HG02973 (cell line): Measurements from ENCODE around the gene BSPRY.
A peak's percentile ranks its signal among the peaks of the same experiment; 100 is the strongest.
"Not testable (repeated sequence)": the region's sequence is repeated elsewhere in the genome, so short reads cannot be mapped to it uniquely, and the experiment has no call there.

Experiments used
- ATAC-seq: cut with Tn5 transposase; IDR thresholded peaks from one replicate; pipeline ENCODE4 v1.9.1; 2021; ENCODE audit warnings: moderate library complexity; ENCODE audit not compliant: unreplicated experiment

The BSPRY gene

GRCh38 chr9:113390192-113390960, 41.0 kb downstream of the BSPRY start:
- no peak for ATAC-seq

- no peak for ATAC-seq
Observed at GRCh38 chr9:113391917-113392316, 42.6 kb downstream of the BSPRY start.

- ATAC-seq = no peak
Observed at GRCh38 chr9:113393281-113393680, 43.9 kb downstream of the BSPRY start.

- ATAC-seq = no peak
Observed at GRCh38 chr9:113395000-113395861, 45.9 kb downstream of the BSPRY start.

- no peak for ATAC-seq
Observed at GRCh38 chr9:113397203-113397631, 47.9 kb downstream of the BSPRY start.

GRCh38 chr9:113398796-113399195, 49.5 kb downstream of the BSPRY start:
- no peak for ATAC-seq

- no peak for ATAC-seq
Observed at GRCh38 chr9:113399646-113400200, 50.4 kb downstream of the BSPRY start.

GRCh38 chr9:113401027-113401792, 51.9 kb downstream of the BSPRY start, which contains the start of gene ALAD:
ALAD (minus strand) TSS chr9:113401284; CDS start chr9:113393559, 7,725 bp downstream.
- ATAC-seq = peak; percentile 98

- no peak for ATAC-seq
Observed at GRCh38 chr9:113403646-113404045, 54.3 kb downstream of the BSPRY start.

GRCh38 chr9:113406353-113406752, 57.0 kb downstream of the BSPRY start:
- not testable (repeated sequence) for ATAC-seq

GRCh38 chr9:113406873-113407511, 57.7 kb downstream of the BSPRY start:
- ATAC-seq = peak; percentile 23

- ATAC-seq = no peak
Observed at GRCh38 chr9:113409481-113409880, 60.1 kb downstream of the BSPRY start.

GRCh38 chr9:113409883-113410206, 60.5 kb downstream of the BSPRY start:
- peak; percentile 7 for ATAC-seq

- ATAC-seq = peak; percentile 93
Observed at GRCh38 chr9:113410207-113410864, 61.0 kb downstream of the BSPRY start, which contains the start of the genes C9orf43 and POLE3. C9orf43 (plus strand) TSS chr9:113410747; CDS start chr9:113413494, 2,747 bp downstream. POLE3 (minus strand) TSS chr9:113410675; CDS start chr9:113410293, 382 bp downstream.

- ATAC-seq = peak; percentile 96
Observed at GRCh38 chr9:113416149-113416721, 66.9 kb downstream of the BSPRY start.

- ATAC-seq = no peak
Observed at GRCh38 chr9:113417370-113417769, 68.0 kb downstream of the BSPRY start.
